Stimulated activated CD8-positive, alpha-beta memory T cell treated with anti-CD3 and anti-CD28 coated beads, Interleukin-12 subunit alpha, Interleukin-12 subunit beta, amount 100 ng/mL, for 4 hours (primary cell): Measurements from ENCODE around the gene CXCL17.
"Not testable (repeated sequence)": the region's sequence is repeated elsewhere in the genome, so short reads cannot be mapped to it uniquely, and the experiment has no call there.

Experiments
- DNase-seq: peaks from one replicate; pipeline ENCODE4 v3.0.0-alpha.2; 2020; ENCODE audit warnings: low read depth

CXCL17 gene, protein sequence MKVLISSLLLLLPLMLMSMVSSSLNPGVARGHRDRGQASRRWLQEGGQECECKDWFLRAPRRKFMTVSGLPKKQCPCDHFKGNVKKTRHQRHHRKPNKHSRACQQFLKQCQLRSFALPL

DNA sequence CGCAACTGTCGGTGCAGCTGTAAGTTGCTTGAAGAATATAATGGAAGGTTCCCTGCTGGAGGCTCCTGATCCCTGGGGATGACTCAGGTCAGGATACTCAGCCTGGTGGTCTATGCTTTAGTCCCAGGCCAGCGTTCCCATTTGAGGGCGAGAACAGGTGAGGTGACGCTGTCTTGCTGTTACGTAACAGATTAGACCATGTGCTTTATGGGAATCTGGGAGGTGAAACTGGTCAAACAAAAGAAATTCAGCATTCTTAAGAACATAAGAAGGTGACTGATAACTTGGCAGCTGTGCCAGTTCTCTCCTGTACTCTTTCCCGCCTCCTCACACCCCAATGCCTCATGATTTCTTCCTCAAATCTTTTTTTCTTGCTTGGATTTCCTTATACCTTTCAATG lies at the start of gene CXCL17:
Gene CXCL17, minus strand, starts transcription at position 114 of the 400 bp plus-strand sequence. CDS start 114 bp downstream, outside the sequence.
- no peak for DNase-seq

DNA sequence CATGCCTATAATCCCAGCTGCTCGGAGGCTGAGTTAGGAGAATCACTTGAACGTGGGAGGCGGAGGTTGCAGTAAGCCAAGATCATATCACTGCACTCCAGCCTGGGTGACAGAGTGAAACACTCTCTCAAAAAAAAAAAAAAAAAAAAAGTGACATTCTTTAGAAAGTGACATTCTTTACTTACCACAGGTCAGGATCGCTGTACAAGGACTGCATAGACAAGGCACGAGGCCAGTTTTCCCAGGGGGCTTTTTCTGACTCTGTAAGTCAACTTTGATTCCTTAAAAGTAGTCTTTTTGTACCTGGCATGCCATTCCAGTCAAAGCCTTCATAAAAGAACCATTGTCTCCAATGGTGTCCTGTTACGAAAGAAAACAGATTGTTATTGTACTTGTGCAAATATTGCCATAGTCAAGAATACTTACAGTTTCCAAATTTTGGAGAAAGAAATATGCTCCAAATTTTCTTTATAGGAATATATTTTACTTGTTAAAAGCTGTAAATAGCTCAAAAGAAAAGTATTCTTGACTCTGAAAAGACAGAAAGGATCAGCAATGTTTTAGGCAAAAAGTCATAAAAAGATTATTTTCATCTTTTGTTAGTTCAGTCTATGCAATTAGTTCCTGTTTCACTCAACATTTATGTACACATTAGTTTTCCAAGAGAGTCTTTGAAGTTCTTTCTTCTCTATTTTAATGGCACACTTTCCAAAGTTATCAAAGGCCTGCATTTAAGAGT lies 46.2 kb upstream of the CXCL17 start:
- no peak for DNase-seq

GRCh38 chr19:42487798-42488178 lies 45.0 kb upstream of the CXCL17 start:
- no peak for DNase-seq

DNA sequence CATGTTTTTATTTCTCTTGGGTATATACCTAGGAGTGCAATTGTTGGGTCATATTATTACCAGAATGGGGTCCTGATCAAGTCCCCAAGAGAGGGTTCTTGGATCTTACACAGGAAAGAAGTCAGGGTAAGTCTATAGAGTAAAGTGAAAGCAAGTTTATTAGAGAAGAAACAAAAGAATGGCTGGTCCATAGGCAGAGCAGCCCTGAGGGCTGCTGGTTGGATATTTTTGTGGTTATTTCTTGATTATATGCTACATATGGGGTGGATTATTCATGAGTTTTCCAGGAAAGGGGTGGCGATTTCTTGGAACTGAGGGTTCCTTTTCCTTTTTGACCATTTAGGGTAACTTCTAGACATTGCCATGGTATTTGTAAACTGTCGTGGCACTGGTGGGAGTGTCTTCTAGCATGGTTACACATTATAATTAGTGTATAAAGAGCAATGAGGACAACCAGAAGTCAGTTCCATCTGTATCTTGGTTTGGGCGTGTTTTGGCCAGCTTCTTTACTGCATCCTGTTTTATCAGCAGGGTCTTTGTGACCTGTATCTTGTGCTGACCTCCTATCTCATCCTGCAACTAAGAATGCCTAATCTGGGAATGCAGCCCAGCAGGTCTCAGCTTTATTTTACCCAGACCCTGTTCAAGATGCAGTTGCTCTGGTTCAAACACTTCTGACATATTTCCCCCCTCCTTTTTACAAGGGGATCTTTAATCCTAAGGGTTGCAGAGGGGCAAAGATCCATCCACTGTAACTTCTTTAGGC lies 44.5 kb upstream of the CXCL17 start:
- no peak for DNase-seq

DNA sequence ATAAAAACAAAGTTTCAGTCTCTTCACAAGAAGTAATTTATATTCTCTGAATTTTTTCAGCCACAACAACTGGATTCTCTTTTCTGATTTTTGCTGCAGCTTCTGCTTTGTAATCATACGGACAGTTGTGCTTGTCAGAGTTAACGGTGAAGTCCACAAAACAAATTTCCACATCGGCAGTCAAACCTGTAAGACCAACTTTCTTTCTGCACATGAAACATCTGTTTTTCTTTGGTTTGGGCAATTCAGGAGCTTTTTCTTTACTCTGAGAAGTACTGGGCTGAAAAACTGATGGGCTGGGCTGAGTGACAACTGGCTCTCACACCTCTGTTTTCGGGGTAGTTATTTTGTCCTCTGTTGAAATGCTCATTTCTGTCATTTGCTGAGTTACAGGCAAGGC lies 42.3 kb upstream of the CXCL17 start:
- DNase-seq = not testable (repeated sequence)

DNA sequence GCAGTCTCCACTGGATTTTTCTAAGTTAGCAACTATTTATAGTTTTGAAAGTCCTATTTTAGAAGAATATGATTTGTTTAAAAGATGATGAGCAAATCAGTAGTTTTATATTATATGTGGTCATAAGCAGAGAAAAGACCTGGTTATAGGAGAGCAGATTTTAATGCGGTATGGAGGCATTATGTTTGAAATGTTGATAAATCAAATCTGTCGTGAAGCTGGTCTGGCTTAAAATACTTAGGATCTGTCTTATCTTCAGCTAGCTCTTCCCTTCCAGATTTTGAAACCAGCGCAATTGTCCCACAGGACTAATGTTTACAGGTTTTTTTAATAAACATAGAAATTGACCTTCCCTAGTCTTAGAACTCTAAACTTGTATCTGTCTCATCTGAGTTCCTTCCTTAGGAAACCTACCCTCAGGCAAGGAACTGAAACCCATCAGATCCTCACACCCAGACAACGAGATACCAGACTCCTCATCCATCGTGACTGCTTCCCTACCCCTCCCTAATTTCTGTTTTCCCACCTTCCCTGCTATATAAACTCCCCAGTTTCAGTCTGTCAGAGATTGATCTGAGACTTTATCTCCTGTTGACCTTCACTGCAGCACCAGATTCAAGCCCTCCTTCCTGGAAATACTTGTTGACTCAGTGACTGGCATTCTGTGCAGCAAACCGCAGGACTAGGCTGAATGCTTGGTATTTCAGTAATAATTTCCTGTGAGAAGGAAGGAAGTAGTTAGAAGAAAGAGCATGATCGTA lies 37.8 kb upstream of the CXCL17 start:
- DNase-seq = no peak

GRCh38 chr19:42479736-42480135 lies 37.0 kb upstream of the CXCL17 start:
- no peak for DNase-seq

DNA sequence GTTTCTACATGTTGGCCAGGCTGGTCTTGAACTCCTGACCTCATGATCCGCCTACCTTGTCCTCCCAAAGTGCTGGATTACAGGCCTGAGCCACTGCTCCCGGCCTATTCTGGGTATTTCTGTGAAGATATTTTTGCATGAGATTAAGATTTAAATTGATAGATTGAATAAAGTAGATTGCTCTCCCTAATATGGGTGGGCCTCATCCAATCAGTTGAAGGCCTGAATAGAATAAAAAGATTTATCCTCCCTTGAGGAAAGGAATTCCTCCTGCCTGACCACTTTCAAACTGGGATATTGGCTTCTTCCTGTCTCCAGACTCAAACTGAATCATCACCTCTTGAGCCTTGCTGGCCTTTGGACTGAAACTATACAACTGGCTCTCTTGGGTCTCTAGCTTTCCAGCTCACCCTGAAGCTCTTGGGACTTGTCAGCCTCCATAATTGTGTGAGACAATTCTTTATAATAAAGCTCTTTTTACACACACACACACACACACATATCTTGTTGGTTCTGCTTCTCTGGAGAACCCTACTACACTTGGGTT lies 36.1 kb upstream of the CXCL17 start:
- no peak for DNase-seq

- DNase-seq = no peak
Measured at GRCh38 chr19:42477933-42478332, 35.2 kb upstream of the CXCL17 start.

GRCh38 chr19:42477117-42477516 lies 34.4 kb upstream of the CXCL17 start:
- no peak for DNase-seq

GRCh38 chr19:42475366-42475765 lies 32.6 kb upstream of the CXCL17 start:
- DNase-seq = no peak

- no peak for DNase-seq
Measured at GRCh38 chr19:42474743-42475142, 32.0 kb upstream of the CXCL17 start.

GRCh38 chr19:42473686-42474085 lies 30.9 kb upstream of the CXCL17 start:
- no peak for DNase-seq

DNA sequence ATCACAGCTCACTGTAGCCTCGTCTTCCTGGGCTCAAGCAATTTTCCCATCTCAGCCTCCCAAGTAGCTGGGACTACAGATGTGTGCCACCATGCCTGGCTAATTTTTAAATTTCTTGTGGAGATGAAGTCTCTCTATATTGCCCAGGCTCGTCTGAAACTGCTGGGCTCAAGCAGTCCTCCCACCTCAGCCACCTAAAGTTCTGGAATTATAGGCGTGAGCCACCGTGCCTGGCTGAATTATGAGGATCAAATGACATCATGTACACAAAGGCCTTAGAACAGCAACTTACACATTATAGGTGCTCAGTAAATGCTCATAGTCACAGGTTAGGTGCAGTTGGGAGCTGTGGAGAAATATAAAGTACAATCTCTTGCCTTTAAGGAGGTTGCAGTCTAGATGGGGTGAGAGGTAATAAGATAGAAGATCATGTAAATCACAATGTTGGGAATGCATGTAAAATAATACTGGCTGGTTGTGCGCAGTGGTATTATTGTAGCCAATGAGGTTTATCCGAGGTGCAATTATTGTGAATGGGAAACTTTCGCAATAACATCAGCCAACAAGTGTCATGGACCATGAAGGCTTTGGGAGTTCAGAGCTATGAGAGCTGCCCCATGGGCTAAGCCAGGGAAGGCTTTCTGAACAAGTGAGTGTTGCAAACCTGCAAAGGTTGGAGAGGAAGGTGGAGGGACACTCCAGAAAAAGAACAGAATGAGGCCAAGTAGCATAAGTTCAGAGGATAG lies 29.8 kb upstream of the CXCL17 start:
- no peak for DNase-seq

DNA sequence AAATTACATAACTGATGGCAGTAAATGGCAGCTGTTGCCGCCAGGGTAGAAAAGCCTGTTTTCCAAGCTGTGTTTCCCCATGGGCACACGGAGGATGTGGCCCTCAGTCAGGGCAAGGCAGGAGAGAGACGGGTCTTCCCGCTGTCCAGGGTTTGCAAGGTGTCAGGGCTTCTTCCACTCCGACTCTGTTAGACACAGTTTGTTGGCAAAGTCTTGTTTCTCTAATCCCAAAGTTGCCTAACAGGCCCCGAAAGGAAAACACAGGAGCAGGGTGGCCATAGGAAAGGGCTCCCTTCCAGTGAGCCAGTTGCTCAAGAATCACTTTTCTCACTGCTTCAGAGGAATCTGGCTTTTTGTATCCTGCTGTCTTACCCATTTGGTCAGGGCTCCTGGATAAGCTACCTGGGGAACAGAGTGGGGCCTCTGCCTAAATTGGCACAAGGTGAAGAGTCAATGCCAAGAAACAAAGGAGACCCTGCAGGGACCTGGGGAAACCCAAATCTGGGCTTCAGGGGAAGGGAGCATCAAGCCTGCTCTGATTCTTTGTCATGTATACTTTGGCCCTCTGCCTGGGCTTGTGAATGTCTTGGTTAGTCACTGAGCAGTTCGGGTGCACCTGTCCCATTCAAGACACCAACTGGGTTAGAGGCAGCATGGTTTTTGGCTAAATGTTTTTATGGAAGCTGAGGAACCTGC lies 29.0 kb upstream of the CXCL17 start:
- DNase-seq = no peak

GRCh38 chr19:42469311-42470235 lies 26.8 kb upstream of the CXCL17 start:
- no peak for DNase-seq

DNA sequence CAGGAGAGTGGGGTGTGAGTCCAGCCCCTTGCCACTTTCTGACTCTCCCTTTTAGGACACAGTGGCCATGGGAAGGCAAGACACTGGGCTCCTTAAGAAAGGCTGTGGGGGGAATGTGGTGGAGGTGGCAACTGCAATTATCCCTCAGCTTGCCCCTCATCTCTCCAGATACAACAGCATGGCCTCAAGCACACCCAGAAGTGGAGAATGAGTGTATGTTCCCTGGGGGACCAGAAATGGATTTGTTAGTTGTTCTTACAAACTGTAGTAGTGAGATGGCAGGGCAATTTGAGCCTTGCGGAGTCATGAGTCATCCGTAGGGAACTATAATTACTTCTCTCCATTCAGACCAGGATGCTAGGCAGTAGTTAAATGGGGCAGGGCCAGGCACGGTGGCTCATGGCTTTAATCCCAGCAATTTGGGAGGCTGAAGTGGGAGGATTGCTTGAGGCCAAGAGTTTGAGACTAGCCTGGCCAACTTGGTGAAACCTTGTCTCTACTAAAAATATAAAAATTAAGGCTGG lies 25.6 kb upstream of the CXCL17 start:
- DNase-seq = no peak

GRCh38 chr19:42467183-42467760 lies 24.5 kb upstream of the CXCL17 start:
- no peak for DNase-seq

DNA sequence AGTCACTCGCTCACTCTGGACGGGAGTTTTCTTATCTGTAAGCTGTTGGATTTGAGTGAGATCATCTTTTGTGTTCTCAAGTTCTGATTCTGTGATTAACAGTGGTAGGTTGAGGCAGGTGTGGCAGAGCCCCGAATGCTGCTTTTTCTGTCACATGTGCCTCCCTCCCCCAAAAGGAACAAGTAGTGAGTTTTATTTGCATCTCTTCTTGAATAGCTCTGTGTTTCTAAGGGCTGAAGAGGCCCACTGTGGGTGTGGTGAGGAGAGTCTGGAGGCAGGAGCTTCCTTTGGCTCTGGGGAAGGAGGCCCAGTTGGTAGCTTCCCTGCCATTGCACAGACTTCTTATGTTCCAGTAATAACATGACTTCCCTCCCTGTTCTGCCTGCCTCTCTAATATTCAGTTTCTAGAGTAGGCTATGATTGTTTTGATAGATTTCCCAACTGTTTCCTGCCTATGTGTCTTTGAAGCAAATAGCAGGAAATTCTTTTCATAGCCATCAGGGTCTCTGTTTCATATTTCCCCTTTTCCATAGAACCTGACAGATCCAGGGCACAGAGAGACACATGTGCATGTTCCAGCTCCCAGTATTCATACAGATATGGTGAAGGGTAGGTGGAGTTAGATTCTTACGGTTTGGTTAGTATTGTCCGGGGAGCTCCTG lies 23.9 kb upstream of the CXCL17 start:
- DNase-seq = no peak
